H9 (cell line): ENCODE data around the gene ESRRB. TPM values are rescaled to one million over a fixed set of nuclear protein-coding genes. Genes with fewer than 3 reads are reported as not detected.

Experiments
- DNase-seq: peaks from one replicate; pipeline ENCODE4 v3.0.0-alpha.2; 2017
- H2AFZ ChIP-seq: one replicate; pipeline ENCODE4 v1.6.1; 2013; ENCODE audit warnings: mild to moderate bottlenecking, low read length, control low read depth, moderate library complexity
- H2AK5ac ChIP-seq: 2 replicates; pipeline ENCODE4 v1.6.1; 2013; ENCODE audit warnings: low read length, control low read depth, mixed read lengths; ENCODE audit not compliant: insufficient read length
- H2BK120ac ChIP-seq: one replicate; pipeline ENCODE4 v1.6.1; 2013; ENCODE audit warnings: low read depth, mild to moderate bottlenecking, low read length, control low read depth, inconsistent platforms; ENCODE audit not compliant: poor library complexity, severe bottlenecking
- H2BK12ac ChIP-seq: 2 replicates; pipeline ENCODE4 v1.6.1; 2013; ENCODE audit warnings: low read length, control low read depth, mixed read lengths, low read depth; ENCODE audit not compliant: insufficient read length
- H2BK15ac ChIP-seq: 2 replicates; pipeline ENCODE4 v1.6.1; 2013; ENCODE audit warnings: low read depth, low read length, control low read depth
- H2BK20ac ChIP-seq: one replicate; pipeline ENCODE4 v1.6.1; 2013; ENCODE audit warnings: low read depth, mild to moderate bottlenecking, low read length, control low read depth, inconsistent platforms; ENCODE audit not compliant: poor library complexity, severe bottlenecking
- H2BK5ac ChIP-seq: 2 replicates; pipeline ENCODE4 v1.6.1; 2013; ENCODE audit warnings: low read length, control low read depth, mixed read lengths; ENCODE audit not compliant: insufficient read length
- H3K14ac ChIP-seq: 2 replicates; pipeline ENCODE4 v1.6.1; 2013; ENCODE audit warnings: low read length, control low read depth; ENCODE audit not compliant: insufficient read depth
- H3K18ac ChIP-seq: 2 replicates; pipeline ENCODE4 v1.6.1; 2013; ENCODE audit warnings: low read depth, mild to moderate bottlenecking, mixed read lengths, low read length, control low read depth; ENCODE audit not compliant: insufficient read length
- H3K23ac ChIP-seq: 2 replicates; pipeline ENCODE4 v1.6.1; 2013; ENCODE audit warnings: low read length, control low read depth, mixed read lengths, low read depth; ENCODE audit not compliant: insufficient read length
- H3K23me2 ChIP-seq: 2 replicates; pipeline ENCODE4 v1.6.1; 2013; ENCODE audit warnings: low read depth, mild to moderate bottlenecking, mixed read lengths, low read length, control low read depth; ENCODE audit not compliant: insufficient read length, poor library complexity, severe bottlenecking
- H3K27ac ChIP-seq: 2 replicates; pipeline ENCODE4 v1.5.1; 2013; ENCODE audit warnings: low read length, control low read depth, mixed read lengths, low read depth; ENCODE audit not compliant: insufficient read length
- H3K27me3 ChIP-seq: 2 replicates; pipeline ENCODE4 v1.6.1; 2013; ENCODE audit warnings: low read length, control low read depth, inconsistent platforms; ENCODE audit not compliant: insufficient read depth
- H3K4ac ChIP-seq: 2 replicates; pipeline ENCODE4 v1.6.1; 2013; ENCODE audit warnings: low read depth, mild to moderate bottlenecking, control low read depth, inconsistent platforms, low read length, moderate library complexity
- H3K4me1 ChIP-seq: 2 replicates; pipeline ENCODE4 v1.6.1; 2013; ENCODE audit warnings: low read length, control low read depth, inconsistent platforms; ENCODE audit not compliant: insufficient read depth
- H3K4me2 ChIP-seq: 2 replicates; pipeline ENCODE4 v1.6.1; 2013; ENCODE audit warnings: low read length, control low read depth, mixed read lengths; ENCODE audit not compliant: insufficient read length, insufficient read depth
- H3K56ac ChIP-seq: 2 replicates; pipeline ENCODE4 v1.6.1; 2013; ENCODE audit warnings: low read depth, mild to moderate bottlenecking, mixed read lengths, low read length, control low read depth; ENCODE audit not compliant: insufficient read length
- H3K79me1 ChIP-seq: 2 replicates; pipeline ENCODE4 v1.6.1; 2013; ENCODE audit warnings: low read depth, mild to moderate bottlenecking, moderate library complexity, low read length, control low read depth, inconsistent platforms; ENCODE audit not compliant: insufficient read depth, poor library complexity, severe bottlenecking
- H3K79me2 ChIP-seq: 2 replicates; pipeline ENCODE4 v1.6.1; 2013; ENCODE audit warnings: low read length, control low read depth, inconsistent platforms; ENCODE audit not compliant: insufficient read depth
- H3K9ac ChIP-seq: 2 replicates; pipeline ENCODE4 v1.6.1; 2013; ENCODE audit warnings: low read length, control low read depth, mixed read lengths; ENCODE audit not compliant: insufficient read length; ENCODE audit errors: extremely low read depth
- H3K9me3 ChIP-seq: one replicate; pipeline ENCODE4 v1.6.1; 2013; ENCODE audit warnings: low read depth, low read length, inconsistent platforms; ENCODE audit not compliant: control insufficient read depth
- H3T11ph ChIP-seq: one replicate; pipeline ENCODE4 v1.6.1; 2013; ENCODE audit warnings: mild to moderate bottlenecking, low read length, control low read depth, inconsistent platforms
- H4K20me1 ChIP-seq: one replicate; pipeline ENCODE4 v1.6.1; 2013; ENCODE audit not compliant: control insufficient read depth, insufficient read length, insufficient read depth
- H4K5ac ChIP-seq: 2 replicates; pipeline ENCODE4 v1.6.1; 2013; ENCODE audit warnings: low read depth, mild to moderate bottlenecking, mixed read lengths, low read length, control low read depth; ENCODE audit not compliant: insufficient read length
- H4K8ac ChIP-seq: replicated peaks from 2 replicates; pipeline ENCODE4 v1.6.1; 2013; ENCODE audit warnings: low read length, control low read depth, mixed read lengths, low read depth; ENCODE audit not compliant: insufficient read length
- H4K91ac ChIP-seq: 2 replicates; pipeline ENCODE4 v1.6.1; 2013; ENCODE audit warnings: low read depth, mild to moderate bottlenecking, moderate library complexity, mixed read lengths, low read length, control low read depth; ENCODE audit not compliant: insufficient read length
- H3K27ac Mint-ChIP-seq, 3 experiments: 2 replicates in 2 of 3; 3 replicates in 1 of 3; pipeline ENCODE4 v1.8.0; 2020 to 2021; ENCODE audit warnings: mixed read lengths in 3 of 3, mild to moderate bottlenecking in 1 of 3, moderate library complexity in 1 of 3
- H3K27me3 Mint-ChIP-seq: 2 replicates; pipeline ENCODE4 v1.8.0; 2021; ENCODE audit warnings: low read depth, mild to moderate bottlenecking, moderate library complexity, mixed read lengths
- H3K36me3 Mint-ChIP-seq, 3 experiments: 2 replicates in 2 of 3; 3 replicates in 1 of 3; pipeline ENCODE4 v1.8.0; 2020 to 2021; ENCODE audit warnings: low read depth in 3 of 3, mixed read lengths in 3 of 3; ENCODE audit not compliant: insufficient read depth in 1 of 3
- H3K4me1 Mint-ChIP-seq, 2 experiments: 2 replicates each; pipeline ENCODE4 v1.8.0; 2020; ENCODE audit warnings: mixed read lengths in 2 of 2
- H3K4me3 Mint-ChIP-seq, 2 experiments: 2 replicates in 1 of 2; 3 replicates in 1 of 2; pipeline ENCODE4 v1.8.0; 2020 to 2021; ENCODE audit warnings: mild to moderate bottlenecking in 2 of 2, mixed read lengths in 2 of 2, moderate library complexity in 1 of 2
- H3K9me3 Mint-ChIP-seq, 2 experiments: 2 replicates in 1 of 2; 3 replicates in 1 of 2; pipeline ENCODE4 v1.8.0; 2020; ENCODE audit warnings: mild to moderate bottlenecking in 2 of 2, mixed read lengths in 2 of 2, moderate library complexity in 1 of 2
- WGBS: extraction: QIAGEN DNeasy Blood & Tissue Kit; methylation state at CpG from one replicate; pipeline ENCODE4 v1.1.7; 2013; ENCODE audit warnings: missing lambda C conversion rate, low lambda C conversion rate, mixed read lengths; ENCODE audit not compliant: insufficient read length; ENCODE audit errors: extremely low coverage; 5-methylcytosine and 5-hydroxymethylcytosine counted together
- total RNA-seq: library from RNA; stranded (reverse); gene quantifications from 2 replicates; pipeline ENCODE4 v1.2.1, GENCODE V29; 2021
- TF ChIP-seq, protein P1 (sequence below): fragments of 200-600 bp; sonication (generic); conservative IDR thresholded peaks from 3 replicates; pipeline ENCODE4 v1.8.0; 2021; ENCODE audit warnings: antibody characterized with exemption, mild to moderate bottlenecking

The ESRRB gene
- total RNA-seq, 1 experiment from 2014 or later, result 0.11 TPM

DNA sequence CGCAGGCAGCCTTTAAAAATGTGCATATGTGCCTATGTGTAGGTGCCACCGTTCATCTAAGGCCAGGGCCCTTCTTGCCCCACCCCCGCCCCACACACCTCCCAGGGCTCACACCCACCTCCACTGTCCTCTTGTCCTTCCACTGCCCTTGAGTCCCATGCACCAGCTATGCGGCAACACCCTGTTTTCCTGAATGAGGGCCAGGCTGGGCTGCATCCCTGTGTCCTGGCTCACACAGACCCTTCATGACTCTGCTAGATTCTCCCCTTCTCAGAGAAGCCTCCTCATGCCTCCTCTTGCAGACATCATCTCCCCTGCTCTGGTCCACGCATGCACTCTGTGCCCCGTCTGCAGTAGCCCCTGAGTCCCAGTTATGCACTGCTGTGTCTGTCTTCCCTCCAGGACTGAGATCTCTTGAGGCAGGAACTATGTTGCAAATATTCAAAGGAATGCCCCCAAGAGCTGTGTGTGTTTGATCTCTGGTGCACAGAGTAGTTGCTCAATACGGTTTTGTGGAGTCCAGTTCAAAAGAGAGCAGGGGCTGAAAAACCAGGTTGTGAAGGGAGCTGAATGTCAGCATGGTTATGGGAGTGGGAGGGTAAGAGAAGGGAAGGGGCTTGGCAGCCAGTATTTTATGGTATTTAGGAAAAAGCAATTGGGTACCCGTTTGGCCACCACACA is 47.3 kb upstream of the ESRRB start:
- no peak overlapping the region for H2BK20ac ChIP-seq
- H4K91ac ChIP-seq, result no peak overlapping the region
- no peak overlapping the region for H4K8ac ChIP-seq
- peaks cover 64% of the 10 kb centered on the region for H3K27me3 Mint-ChIP-seq
- no peak overlapping the region for H2BK5ac ChIP-seq
- H3K4me1 ChIP-seq, result peaks cover 3% of the 10 kb centered on the region; the same call in 1 of the 2 replicates
- H2AFZ ChIP-seq, result no peak overlapping the region
- no peaks in the 10 kb centered on the region for H3K9me3 Mint-ChIP-seq
- no peak overlapping the region for H3K23ac ChIP-seq
- peak overlapping the region; percentile 33 for H3K4me2 ChIP-seq
- H3T11ph ChIP-seq, result no peak overlapping the region
- H3K56ac ChIP-seq, result no peak overlapping the region
- H3K4me3 Mint-ChIP-seq, result peak overlapping the region; percentile 66 to 82; a peak in 4 of 5 replicates
- no peak overlapping the region for H3K9ac ChIP-seq
- H3K14ac ChIP-seq, result no peak overlapping the region
- no peaks in the 10 kb centered on the region; the same call in 1 of the 2 replicates for H3K27me3 ChIP-seq
- TF ChIP-seq, protein P1, sequence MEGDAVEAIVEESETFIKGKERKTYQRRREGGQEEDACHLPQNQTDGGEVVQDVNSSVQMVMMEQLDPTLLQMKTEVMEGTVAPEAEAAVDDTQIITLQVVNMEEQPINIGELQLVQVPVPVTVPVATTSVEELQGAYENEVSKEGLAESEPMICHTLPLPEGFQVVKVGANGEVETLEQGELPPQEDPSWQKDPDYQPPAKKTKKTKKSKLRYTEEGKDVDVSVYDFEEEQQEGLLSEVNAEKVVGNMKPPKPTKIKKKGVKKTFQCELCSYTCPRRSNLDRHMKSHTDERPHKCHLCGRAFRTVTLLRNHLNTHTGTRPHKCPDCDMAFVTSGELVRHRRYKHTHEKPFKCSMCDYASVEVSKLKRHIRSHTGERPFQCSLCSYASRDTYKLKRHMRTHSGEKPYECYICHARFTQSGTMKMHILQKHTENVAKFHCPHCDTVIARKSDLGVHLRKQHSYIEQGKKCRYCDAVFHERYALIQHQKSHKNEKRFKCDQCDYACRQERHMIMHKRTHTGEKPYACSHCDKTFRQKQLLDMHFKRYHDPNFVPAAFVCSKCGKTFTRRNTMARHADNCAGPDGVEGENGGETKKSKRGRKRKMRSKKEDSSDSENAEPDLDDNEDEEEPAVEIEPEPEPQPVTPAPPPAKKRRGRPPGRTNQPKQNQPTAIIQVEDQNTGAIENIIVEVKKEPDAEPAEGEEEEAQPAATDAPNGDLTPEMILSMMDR, result no peak
- H4K20me1 ChIP-seq, result no peaks in the 10 kb centered on the region
- no CpG with 5 or more reads among the region's 8 CpGs for WGBS
- DNase-seq, result no peak
- H3K18ac ChIP-seq, result no peak overlapping the region
- H3K27ac ChIP-seq, result no peak overlapping the region
- no peak overlapping the region for H2AK5ac ChIP-seq
- peaks cover 0 to 2% (median 0%) of the 10 kb centered on the region in 3 experiments; a peak in 2 of 7 replicates for H3K36me3 Mint-ChIP-seq
- H2BK15ac ChIP-seq, result no peak overlapping the region
- peaks cover 22 to 28% of the 10 kb centered on the region in 2 experiments for H3K4me1 Mint-ChIP-seq
- no peaks in the 10 kb centered on the region for H3K23me2 ChIP-seq
- H3K27ac Mint-ChIP-seq, result no peak overlapping the region; a peak in 1 of 7 replicates
- no peaks in the 10 kb centered on the region for H3K9me3 ChIP-seq
- H2BK120ac ChIP-seq, result no peak overlapping the region
- no peaks in the 10 kb centered on the region for H3K79me2 ChIP-seq
- no peaks in the 10 kb centered on the region for H3K79me1 ChIP-seq
- no peak overlapping the region for H2BK12ac ChIP-seq
- H3K4ac ChIP-seq, result no peak overlapping the region
- no peak overlapping the region for H4K5ac ChIP-seq
